Measurements from ENCODE around the gene VLDLR. TPM values are rescaled to one million over a fixed set of nuclear protein-coding genes. Genes with fewer than 3 reads are reported as not detected.
"Not testable (repeated sequence)": the region's sequence is repeated elsewhere in the genome, so short reads cannot be mapped to it uniquely, and the experiment has no call there.

VLDLR gene
- total RNA-seq, 2 donors from 2014 or later: 10.9 to 17.2 TPM

- H3K27ac Mint-ChIP-seq: no peak overlapping the region
Observed at GRCh38 chr9:2697492-2697891, 75.9 kb downstream of the VLDLR start.

GRCh38 chr9:2700398-2700797 lies 78.8 kb downstream of the VLDLR start:
- ATAC-seq (replicated peaks): no peak
- Mint-ChIP-seq H3K27me3 (no peaks in the 10 kb centered on the region), H3K27ac (no peak overlapping the region), H3K9me3 (no peaks in the 10 kb centered on the region), H3K4me3 (no peak overlapping the region), H3K4me1 (no peaks in the 10 kb centered on the region), H3K36me3 (ENCODE audit: low read depth) (no peaks in the 10 kb centered on the region)

More at GRCh38 chr9:2697492-2697891, 75.9 kb downstream of the VLDLR start:
- H3K9me3 Mint-ChIP-seq: no peaks in the 10 kb centered on the region
- H3K4me1 Mint-ChIP-seq: no peaks in the 10 kb centered on the region
- ATAC-seq (replicated peaks): no peak
- H3K27me3 Mint-ChIP-seq: no peaks in the 10 kb centered on the region
- H3K4me3 Mint-ChIP-seq: no peak overlapping the region
- no peaks in the 10 kb centered on the region for H3K36me3 Mint-ChIP-seq (ENCODE audit: low read depth)

GRCh38 chr9:2700909-2701550 lies 79.4 kb downstream of the VLDLR start:
- Mint-ChIP-seq H3K36me3 (ENCODE audit: low read depth) (no peaks in the 10 kb centered on the region), H3K27ac (no peak overlapping the region), H3K4me3 (no peak overlapping the region), H3K4me1 (no peaks in the 10 kb centered on the region), H3K27me3 (no peaks in the 10 kb centered on the region), H3K9me3 (no peaks in the 10 kb centered on the region)
- no peak for ATAC-seq (replicated peaks)

- Mint-ChIP-seq H3K27me3 (no peaks in the 10 kb centered on the region), H3K4me3 (no peak overlapping the region), H3K27ac (no peak overlapping the region), H3K9me3 (no peaks in the 10 kb centered on the region), H3K4me1 (no peaks in the 10 kb centered on the region), H3K36me3 (ENCODE audit: low read depth) (no peaks in the 10 kb centered on the region)
- ATAC-seq (replicated peaks): no peak
Observed at GRCh38 chr9:2704504-2704903, 82.9 kb downstream of the VLDLR start.

GRCh38 chr9:2707256-2707655 lies 85.7 kb downstream of the VLDLR start:
- not testable (repeated sequence) for H3K4me3 Mint-ChIP-seq; H3K9me3 Mint-ChIP-seq; ATAC-seq (replicated peaks); H3K36me3 Mint-ChIP-seq (ENCODE audit: low read depth); H3K27ac Mint-ChIP-seq; H3K4me1 Mint-ChIP-seq; H3K27me3 Mint-ChIP-seq

Other genes with a start within 250 kb of the VLDLR start
- gene KCNV2, start 95.7 kb downstream of the VLDLR start, total RNA-seq: not detected
- 10 to 100 TPM; 52.1 to 92.3 TPM for gene PUM3, start 222.3 kb downstream of the VLDLR start, total RNA-seq

Data from activated T-helper 17 cell treated with anti-CD3 and anti-CD28 coated beads, Interleukin-2, amount 50 U/mL, for 72 hours (primary cell).